ENCODE data around the gene ERVH48-1.

GRCh38 chr21:42913476-42913875 lies 12.0 kb downstream of the ERVH48-1 start:
- TF ChIP-seq EZH2 (IDR thresholded peaks at IDR 0.05) (no peak), POLR2AphosphoS5 (IDR thresholded peaks at IDR 0.05; ENCODE audit: borderline replicate concordance, low read depth, low read length) (0 out of 2 replicates have a peak, but pooled peaks have one; percentile 9), FOXP2 (optimal IDR thresholded peaks at IDR 0.05; ENCODE audit: control extremely low read depth, extremely low read length, insufficient read depth) (no peak)

All from SK-N-MC (cell line).